Measurements from ENCODE around the gene HIBCH.
A peak's percentile ranks its signal among the peaks of the same experiment; 100 is the strongest.

DNA sequence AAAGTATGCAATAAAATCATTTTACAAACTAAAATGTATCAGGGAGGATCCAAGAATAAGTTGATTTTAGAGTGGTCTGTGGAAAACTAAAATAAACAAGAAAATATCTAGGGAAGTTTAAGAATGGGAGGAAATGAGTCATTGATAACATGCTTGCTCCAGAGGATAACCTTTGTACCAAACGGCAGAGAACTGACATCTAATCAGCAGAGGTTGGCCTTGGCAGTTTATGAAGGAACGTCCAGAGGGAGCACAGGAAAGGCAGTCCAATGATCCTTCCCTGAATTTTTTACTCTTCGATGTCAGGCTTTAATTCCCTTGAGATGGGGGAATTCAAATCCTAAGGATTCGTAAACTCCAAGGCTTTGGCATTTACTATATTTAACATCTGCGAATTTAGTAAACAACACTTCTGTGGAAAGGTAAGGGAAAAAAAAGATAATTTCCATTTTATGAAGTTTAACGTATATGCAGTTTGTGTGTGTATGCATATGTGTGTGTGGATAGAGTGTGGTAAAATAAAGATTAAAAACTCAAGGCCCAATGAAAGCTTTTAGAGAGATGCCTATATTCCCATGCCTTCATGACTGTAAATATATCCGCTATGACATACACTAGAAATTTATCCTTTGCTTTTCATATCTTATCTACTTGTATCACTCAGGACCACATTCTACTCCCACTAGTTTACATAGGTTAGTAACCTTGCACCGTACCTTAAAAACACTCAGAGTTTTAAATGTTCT, 15.0 kb upstream of the HIBCH start:
- TF ChIP-seq CTCF (IDR thresholded peaks at IDR 0.05 in 8 of 11, conservative IDR thresholded peaks at IDR 0.05 in 3 of 11), result no peak
- no peak for TF ChIP-seq POLR2A (IDR thresholded peaks at IDR 0.05)
- peak in 1 of 3 donors; percentile 68 for TF ChIP-seq POLR2AphosphoS5 (IDR thresholded peaks at IDR 0.05)
